Lower leg skin (tissue), 4 donors: ENCODE results near the gene COASY. TPM values are rescaled to one million over a fixed set of nuclear protein-coding genes. Genes with fewer than 3 reads are reported as not detected.
A peak's percentile ranks its signal among the peaks of the same experiment; 100 is the strongest.

Source experiments
- DNase-seq, 2 donors: peaks; one replicate each; pipeline ENCODE4 v3.0.0-alpha.2; 2019; ENCODE audit warnings: low spot score in 2 of 2
- H3K4me3 ChIP-seq: fragments of 200-600 bp; sonication (generic); 2 replicates; pipeline ENCODE4 v1.5.1; 2017; ENCODE audit warnings: mild to moderate bottlenecking, low read depth; ENCODE audit not compliant: poor library complexity, severe bottlenecking
- POLR2A ChIP-seq, 2 donors: fragments of 450-650 bp; IDR thresholded peaks; one replicate each; pipeline ENCODE4 v1.6.1; 2016 to 2017; ENCODE audit warnings: antibody characterized with exemption in 2 of 2, mild to moderate bottlenecking in 1 of 2, moderate library complexity in 1 of 2
- WGBS, 2 donors: methylation state at CpG; one replicate each; pipeline ENCODE4 v1.1.5; 2018; 5-methylcytosine and 5-hydroxymethylcytosine counted together
- intact Hi-C: fragments of 100-400 bp; cut with DNase I; formaldehyde crosslinking; loops from one replicate; pipeline ENCODE4 v1.15.0; 2023; ENCODE audit warnings: low total_unique reads
- total RNA-seq, 4 donors: library from RNA; depleted of rRNA; stranded (reverse); fragments of >200 nt; gene quantifications; one replicate each; pipeline ENCODE4 v1.1.0, GENCODE V29; 2016
- TF ChIP-seq, protein P1 (sequence below), 3 donors: fragments of 450-650 bp; IDR thresholded peaks; one replicate each; pipeline ENCODE4 v1.5.1; 2016; ENCODE audit warnings: antibody characterized with exemption in 3 of 3, mild to moderate bottlenecking in 3 of 3, moderate library complexity in 2 of 3

Gene COASY
- total RNA-seq, 4 donors from 2014 or later = 32.4 to 49.5 (median 41.7) TPM

DNA sequence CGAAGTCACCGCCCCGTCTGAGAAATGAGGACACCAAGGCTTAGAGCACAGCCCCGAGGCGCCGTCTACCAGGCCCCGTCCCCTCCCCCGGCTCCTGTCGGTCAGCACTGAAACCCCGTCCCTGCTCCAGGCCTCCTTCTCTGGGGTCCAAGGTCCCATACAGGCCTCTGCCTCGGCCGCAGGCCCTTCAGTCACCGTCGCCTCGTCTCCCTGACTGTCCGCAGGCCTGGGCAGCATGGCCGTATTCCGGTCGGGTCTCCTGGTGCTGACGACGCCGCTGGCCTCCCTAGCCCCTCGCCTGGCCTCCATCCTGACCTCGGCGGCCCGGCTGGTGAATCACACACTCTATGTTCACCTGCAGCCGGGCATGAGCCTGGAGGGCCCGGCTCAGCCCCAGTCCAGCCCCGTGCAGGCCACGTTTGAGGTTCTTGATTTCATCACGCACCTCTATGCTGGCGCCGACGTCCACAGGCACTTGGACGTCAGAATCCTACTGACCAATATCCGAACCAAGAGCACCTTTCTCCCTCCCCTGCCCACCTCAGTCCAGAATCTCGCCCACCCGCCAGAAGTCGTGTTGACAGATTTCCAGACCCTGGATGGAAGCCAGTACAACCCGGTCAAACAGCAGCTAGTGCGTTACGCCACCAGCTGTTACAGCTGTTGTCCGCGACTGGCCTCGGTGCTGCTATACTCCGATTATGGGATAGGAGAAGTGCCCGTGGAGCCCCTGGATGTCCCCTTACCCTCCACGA is 617 bp downstream of the COASY start:
- H3K4me3 ChIP-seq = peak overlapping the region; percentile 82
- intact Hi-C loops = no loop called here
- DNase-seq = no peak
- WGBS, 2 donors = 4 to 12% methylated on average over 36 to 44 of the region's 48 CpGs
- TF ChIP-seq, protein P1, sequence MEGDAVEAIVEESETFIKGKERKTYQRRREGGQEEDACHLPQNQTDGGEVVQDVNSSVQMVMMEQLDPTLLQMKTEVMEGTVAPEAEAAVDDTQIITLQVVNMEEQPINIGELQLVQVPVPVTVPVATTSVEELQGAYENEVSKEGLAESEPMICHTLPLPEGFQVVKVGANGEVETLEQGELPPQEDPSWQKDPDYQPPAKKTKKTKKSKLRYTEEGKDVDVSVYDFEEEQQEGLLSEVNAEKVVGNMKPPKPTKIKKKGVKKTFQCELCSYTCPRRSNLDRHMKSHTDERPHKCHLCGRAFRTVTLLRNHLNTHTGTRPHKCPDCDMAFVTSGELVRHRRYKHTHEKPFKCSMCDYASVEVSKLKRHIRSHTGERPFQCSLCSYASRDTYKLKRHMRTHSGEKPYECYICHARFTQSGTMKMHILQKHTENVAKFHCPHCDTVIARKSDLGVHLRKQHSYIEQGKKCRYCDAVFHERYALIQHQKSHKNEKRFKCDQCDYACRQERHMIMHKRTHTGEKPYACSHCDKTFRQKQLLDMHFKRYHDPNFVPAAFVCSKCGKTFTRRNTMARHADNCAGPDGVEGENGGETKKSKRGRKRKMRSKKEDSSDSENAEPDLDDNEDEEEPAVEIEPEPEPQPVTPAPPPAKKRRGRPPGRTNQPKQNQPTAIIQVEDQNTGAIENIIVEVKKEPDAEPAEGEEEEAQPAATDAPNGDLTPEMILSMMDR (IDR thresholded peaks at IDR 0.05) = no peak

- intact Hi-C loops = no loop called here
- WGBS, 2 donors = 65 to 74% methylated on average over 14 of the region's 14 CpGs
- no peak overlapping the region for H3K4me3 ChIP-seq
- no peak for DNase-seq
- TF ChIP-seq, protein P1 (IDR thresholded peaks at IDR 0.05) = no peak
- no peak for TF ChIP-seq POLR2A (IDR thresholded peaks at IDR 0.05)
Observed at GRCh38 chr17:42563143-42563509, 1.2 kb downstream of the COASY start.

GRCh38 chr17:42563543-42563942 is 1.6 kb downstream of the COASY start:
- DNase-seq = no peak
- no peak for TF ChIP-seq POLR2A (IDR thresholded peaks at IDR 0.05)
- TF ChIP-seq, protein P1 (IDR thresholded peaks at IDR 0.05) = no peak
- intact Hi-C loops = no loop called here
- 17 to 20% methylated on average over 1 of the region's 1 CpG for WGBS, 2 donors
- no peak overlapping the region for H3K4me3 ChIP-seq

GRCh38 chr17:42563950-42564349 is 2.0 kb downstream of the COASY start:
- no peak overlapping the region for H3K4me3 ChIP-seq
- intact Hi-C loops = no loop called here
- 85% methylated on average over 9 of the region's 9 CpGs for WGBS, 2 donors
- TF ChIP-seq POLR2A (IDR thresholded peaks at IDR 0.05) = no peak
- TF ChIP-seq, protein P1 (IDR thresholded peaks at IDR 0.05) = no peak
- no peak for DNase-seq

GRCh38 chr17:42564815-42565522 is 3.0 kb downstream of the COASY start:
- H3K4me3 ChIP-seq = no peak overlapping the region
- intact Hi-C loops = no loop called here
- WGBS, 2 donors = 89 to 90% methylated on average over 15 of the region's 15 CpGs
- no peak for TF ChIP-seq POLR2A (IDR thresholded peaks at IDR 0.05)
- TF ChIP-seq, protein P1 (IDR thresholded peaks at IDR 0.05) = peak in 1 of 3 donors; percentile 9
- DNase-seq = no peak
